Measurements from ENCODE around the gene ACTG2. TPM values are rescaled to one million over a fixed set of nuclear protein-coding genes. Genes with fewer than 3 reads are reported as not detected.

ACTG2 gene
- total and polyA plus RNA-seq, 2 donors (not counting 1 experiment from before 2014, with no cell fraction given), result not detected

GRCh38 chr2:73888388-73888787 lies 4.4 kb upstream of the ACTG2 start:
- no CpG with 5 or more reads among the region's 2 CpGs for WGBS (ENCODE audit: insufficient coverage)
- no peak overlapping the region for H3K4me3 ChIP-seq (ENCODE audit: control extremely low read depth in 1 of 5, extremely low read depth in 1 of 5, insufficient read depth in 1 of 5, low read depth in 2 of 5, low read length in 4 of 5)
- DNase-seq, result no peak

GRCh38 chr2:73889206-73889605 lies 3.6 kb upstream of the ACTG2 start:
- Histone ChIP-seq H4K20me1 (ENCODE audit: control insufficient read depth, insufficient read depth, low read length, poor library complexity, severe bottlenecking) (no peaks in the 10 kb centered on the region), H3K27ac (ENCODE audit: low read length in 2 of 2) (no peak overlapping the region), H3K4me3 (ENCODE audit: control extremely low read depth in 1 of 5, extremely low read depth in 1 of 5, insufficient read depth in 1 of 5, low read depth in 2 of 5, low read length in 4 of 5) (no peak overlapping the region), H3K4me2 (replicated peaks; ENCODE audit: low read depth, low read length, poor library complexity, severe bottlenecking) (no peak overlapping the region), H3K9ac (ENCODE audit: low read length) (no peak overlapping the region), H3K4me1 (ENCODE audit: control insufficient read depth in 2 of 2, insufficient read depth in 2 of 2, low read length in 2 of 2) (no peaks in the 10 kb centered on the region), H3K79me2 (ENCODE audit: control insufficient read depth, insufficient read depth, low read length) (no peaks in the 10 kb centered on the region), H3K36me3 (replicated peaks in 1 of 2; ENCODE audit: control extremely low read depth in 1 of 2, control insufficient read depth in 1 of 2, extremely low read depth in 1 of 2, insufficient read depth in 2 of 2, low read length in 1 of 2) (no peaks in the 10 kb centered on the region), H3K9me3 (ENCODE audit: control extremely low read depth in 1 of 3, control insufficient read depth in 2 of 3, insufficient read depth in 1 of 3, low read length in 2 of 3) (no peaks in the 10 kb centered on the region), H3K27me3 (replicated peaks in 1 of 4; ENCODE audit: control extremely low read depth in 1 of 4, control insufficient read depth in 3 of 4, insufficient read depth in 4 of 4, low read length in 3 of 4) (peaks cover 0 to 3% (median 0%) of the 10 kb centered on the region in 4 experiments), H2AFZ (ENCODE audit: insufficient read depth, low read depth, low read length, poor library complexity, severe bottlenecking) (no peak overlapping the region)
- intact Hi-C loops (cut with micrococcal nuclease), result no loop called here
- TF ChIP-seq CTCF (IDR thresholded peaks at IDR 0.05), result no peak
- no peak for TF ChIP-seq EZH2 (IDR thresholded peaks at IDR 0.05; ENCODE audit: borderline replicate concordance, insufficient read depth, low read depth, low read length, poor library complexity, severe bottlenecking)
- ATAC-seq (ENCODE audit: low read depth), result no peak
- Mint-ChIP-seq H3K4me1 (no peaks in the 10 kb centered on the region), H3K4me3 (no peak overlapping the region), H3K27me3 (peaks cover 22% of the 10 kb centered on the region), H3K9me3 (ENCODE audit: insufficient read depth) (no peaks in the 10 kb centered on the region), H3K27ac (no peak overlapping the region)
- WGBS (ENCODE audit: insufficient coverage), result no CpG with 5 or more reads among the region's 5 CpGs
- ChIA-PET CTCF (no interaction called here), POLR2A (no interaction called here)
- no peak for DNase-seq

More at GRCh38 chr2:73888388-73888787, 4.4 kb upstream of the ACTG2 start:
- H2AFZ ChIP-seq (ENCODE audit: insufficient read depth, low read depth, low read length, poor library complexity, severe bottlenecking), result no peak overlapping the region
- no peaks in the 10 kb centered on the region for H3K36me3 ChIP-seq (replicated peaks in 1 of 2; ENCODE audit: control extremely low read depth in 1 of 2, control insufficient read depth in 1 of 2, extremely low read depth in 1 of 2, insufficient read depth in 2 of 2, low read length in 1 of 2)
- H3K27ac Mint-ChIP-seq, result no peak overlapping the region
- H3K9me3 ChIP-seq (ENCODE audit: control extremely low read depth in 1 of 3, control insufficient read depth in 2 of 3, insufficient read depth in 1 of 3, low read length in 2 of 3), result no peaks in the 10 kb centered on the region
- no peak overlapping the region for H3K4me2 ChIP-seq (replicated peaks; ENCODE audit: low read depth, low read length, poor library complexity, severe bottlenecking)
- H3K9me3 Mint-ChIP-seq (ENCODE audit: insufficient read depth), result no peaks in the 10 kb centered on the region
- ATAC-seq (ENCODE audit: low read depth), result no peak
- ChIA-PET POLR2A (no interaction called here), CTCF (no interaction called here)
- H4K20me1 ChIP-seq (ENCODE audit: control insufficient read depth, insufficient read depth, low read length, poor library complexity, severe bottlenecking), result no peaks in the 10 kb centered on the region
- peaks cover 0 to 3% (median 0%) of the 10 kb centered on the region in 4 experiments for H3K27me3 ChIP-seq (replicated peaks in 1 of 4; ENCODE audit: control extremely low read depth in 1 of 4, control insufficient read depth in 3 of 4, insufficient read depth in 4 of 4, low read length in 3 of 4)
- no peak overlapping the region for H3K27ac ChIP-seq (ENCODE audit: low read length in 2 of 2)
- H3K9ac ChIP-seq (ENCODE audit: low read length), result no peak overlapping the region
- H3K4me1 Mint-ChIP-seq, result no peaks in the 10 kb centered on the region
- H3K79me2 ChIP-seq (ENCODE audit: control insufficient read depth, insufficient read depth, low read length), result no peaks in the 10 kb centered on the region
- no peak for TF ChIP-seq EZH2 (IDR thresholded peaks at IDR 0.05; ENCODE audit: borderline replicate concordance, insufficient read depth, low read depth, low read length, poor library complexity, severe bottlenecking)
- TF ChIP-seq CTCF (IDR thresholded peaks at IDR 0.05), result no peak
- H3K27me3 Mint-ChIP-seq, result peaks cover 24% of the 10 kb centered on the region
- no peaks in the 10 kb centered on the region for H3K4me1 ChIP-seq (ENCODE audit: control insufficient read depth in 2 of 2, insufficient read depth in 2 of 2, low read length in 2 of 2)
- intact Hi-C loops (cut with micrococcal nuclease), result no loop called here
- H3K4me3 Mint-ChIP-seq, result no peak overlapping the region

All from B cell (primary cell).